ENCODE data around the gene ITGA4.

ITGA4 gene

GRCh38 chr2:181499231-181499630, 42.0 kb downstream of the ITGA4 start:
- DNase-seq (ENCODE audit: extremely low read depth in 1 of 2, low read depth in 1 of 2), result no peak

DNA sequence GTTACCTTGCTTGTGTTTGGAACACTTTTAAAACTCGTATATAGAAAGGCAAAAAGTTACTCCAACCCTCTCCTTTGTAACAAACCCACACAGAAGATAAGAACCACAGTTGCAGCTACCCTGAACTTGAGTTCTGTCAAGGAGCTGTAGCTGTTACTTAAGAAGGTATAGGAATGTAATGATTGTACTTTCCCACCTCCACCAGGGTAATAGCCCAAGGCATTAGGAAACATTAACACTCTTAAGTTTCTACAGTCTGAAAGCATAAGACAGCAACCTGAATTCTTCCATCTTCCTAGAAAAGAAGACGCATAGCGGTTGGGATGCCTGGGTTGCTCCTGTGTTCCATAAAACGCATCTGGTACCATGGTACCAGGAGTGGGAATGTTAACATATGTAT, 43.0 kb downstream of the ITGA4 start:
- DNase-seq (ENCODE audit: extremely low read depth in 1 of 2, low read depth in 1 of 2), result no peak

DNA sequence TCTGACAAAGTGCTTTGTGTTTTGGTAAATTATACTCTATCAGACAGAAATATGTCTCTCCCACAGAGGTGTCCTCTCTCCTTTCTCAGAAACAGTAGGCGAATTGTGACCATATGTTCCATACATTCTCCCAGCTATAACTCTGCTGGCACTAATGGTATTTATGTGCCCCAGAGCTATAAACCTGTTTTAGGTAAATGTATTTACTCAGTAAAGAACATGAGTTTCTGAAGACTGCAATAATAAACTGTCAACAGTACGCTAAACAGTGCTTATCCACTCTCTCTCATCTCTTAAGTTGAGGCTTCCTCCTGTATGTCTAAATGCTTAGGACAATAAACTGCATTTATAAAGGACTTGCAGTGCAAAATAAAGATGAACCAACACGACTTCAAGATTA, 58.5 kb downstream of the ITGA4 start:
- no peak for DNase-seq (ENCODE audit: extremely low read depth in 1 of 2, low read depth in 1 of 2)

DNA sequence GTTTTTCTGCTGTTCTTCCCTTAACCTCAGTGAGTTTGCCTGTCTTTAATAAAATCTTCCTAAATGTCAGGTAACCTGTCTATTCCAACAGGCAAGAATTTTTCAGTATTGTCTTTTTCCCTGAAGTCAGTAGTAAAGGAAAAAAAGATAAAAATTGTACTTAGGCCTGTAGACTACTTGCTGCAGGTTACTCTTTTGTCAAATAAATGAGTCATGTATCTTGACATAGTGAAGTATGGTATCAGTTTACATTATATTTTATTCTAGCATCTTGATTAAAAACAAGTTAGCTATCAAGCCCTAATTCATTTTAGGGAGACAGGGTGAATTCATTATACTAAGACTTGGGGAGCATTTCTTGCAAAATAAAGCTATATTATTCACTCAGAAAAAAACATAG, 59.8 kb downstream of the ITGA4 start:
- DNase-seq (ENCODE audit: extremely low read depth in 1 of 2, low read depth in 1 of 2), result no peak

GRCh38 chr2:181517685-181518301, 60.6 kb downstream of the ITGA4 start:
- no peak for DNase-seq (ENCODE audit: extremely low read depth in 1 of 2, low read depth in 1 of 2)

- DNase-seq (ENCODE audit: extremely low read depth in 1 of 2, low read depth in 1 of 2), result no peak
Observed at GRCh38 chr2:181520253-181520652, 63.1 kb downstream of the ITGA4 start.

GRCh38 chr2:181523756-181524155, 66.6 kb downstream of the ITGA4 start:
- no peak for DNase-seq (ENCODE audit: extremely low read depth in 1 of 2, low read depth in 1 of 2)

DNA sequence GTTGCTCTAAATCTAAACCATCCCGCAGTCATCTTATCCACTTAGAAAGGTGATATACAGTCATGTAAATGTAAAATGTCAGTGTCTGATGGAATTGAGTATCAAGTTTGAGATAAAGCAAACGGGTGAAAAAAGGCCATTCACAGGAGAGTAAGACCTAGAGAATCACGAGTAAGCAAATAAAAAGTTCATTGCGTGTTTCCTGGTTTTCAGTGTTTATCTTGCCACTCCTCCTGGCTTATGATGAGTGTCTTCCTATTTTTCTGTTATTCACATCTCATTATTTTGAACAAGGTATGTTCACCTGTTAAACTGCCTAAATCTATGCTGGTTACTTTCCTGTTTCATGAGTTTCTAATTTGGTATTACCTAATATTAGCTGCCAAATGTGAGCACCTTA, 68.8 kb downstream of the ITGA4 start:
- DNase-seq (ENCODE audit: extremely low read depth in 1 of 2, low read depth in 1 of 2), result no peak

DNA sequence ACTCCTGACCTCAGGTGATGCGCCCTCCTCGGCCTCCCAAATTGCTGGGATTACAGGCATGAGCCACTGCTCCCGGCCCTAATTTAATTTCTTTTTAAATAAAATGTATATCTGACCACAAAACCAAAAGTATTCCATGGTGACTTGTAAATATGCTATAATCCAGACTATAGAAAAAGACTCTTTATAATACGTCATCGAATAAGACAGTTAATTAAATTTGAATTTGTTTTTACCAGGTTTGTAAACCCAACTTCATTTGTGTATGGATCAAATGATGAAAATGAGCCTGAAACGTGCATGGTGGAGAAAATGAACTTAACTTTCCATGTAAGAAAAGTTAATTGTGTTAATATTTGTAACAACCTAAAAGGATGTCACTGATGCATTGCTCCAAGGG, 69.9 kb downstream of the ITGA4 start:
- DNase-seq (ENCODE audit: extremely low read depth in 1 of 2, low read depth in 1 of 2), result no peak

DNA sequence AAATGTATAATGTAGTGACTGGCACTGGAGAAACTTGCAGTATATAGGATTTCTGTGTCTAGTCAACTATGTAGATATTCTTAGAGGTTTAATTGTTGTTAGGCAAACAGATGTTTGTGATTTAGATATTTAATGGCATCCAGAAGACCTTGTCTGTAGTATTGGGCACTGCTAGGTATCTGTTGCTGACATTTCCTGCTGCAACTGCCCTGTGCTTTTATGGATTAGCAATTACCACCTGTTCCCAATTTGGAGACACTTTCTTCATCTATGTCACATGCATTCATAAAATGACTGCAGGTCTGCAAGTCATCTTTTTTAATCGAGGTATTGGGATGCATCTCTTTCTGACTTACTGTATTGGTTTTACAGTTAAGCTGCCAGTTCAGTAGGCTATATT, 71.3 kb downstream of the ITGA4 start:
- DNase-seq (ENCODE audit: extremely low read depth in 1 of 2, low read depth in 1 of 2), result no peak

DNA sequence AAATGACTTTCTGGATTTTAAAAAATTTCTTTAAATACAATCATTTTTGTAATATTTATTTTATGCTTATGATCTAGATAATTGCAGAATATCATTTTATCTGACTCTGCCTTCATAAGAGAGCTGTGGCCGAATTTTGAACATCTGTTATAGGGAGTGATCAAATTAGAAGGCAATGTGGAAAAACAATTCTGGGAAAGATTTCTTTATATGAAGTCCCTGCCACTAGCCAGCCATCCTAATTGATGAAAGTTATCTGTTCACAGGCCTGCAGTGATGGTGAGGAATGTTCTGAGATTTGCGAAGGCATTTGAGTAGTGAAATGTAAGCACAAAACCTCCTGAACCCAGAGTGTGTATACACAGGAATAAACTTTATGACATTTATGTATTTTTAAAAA, 79.5 kb downstream of the ITGA4 start:
- no peak for DNase-seq (ENCODE audit: extremely low read depth in 1 of 2, low read depth in 1 of 2)

DNA sequence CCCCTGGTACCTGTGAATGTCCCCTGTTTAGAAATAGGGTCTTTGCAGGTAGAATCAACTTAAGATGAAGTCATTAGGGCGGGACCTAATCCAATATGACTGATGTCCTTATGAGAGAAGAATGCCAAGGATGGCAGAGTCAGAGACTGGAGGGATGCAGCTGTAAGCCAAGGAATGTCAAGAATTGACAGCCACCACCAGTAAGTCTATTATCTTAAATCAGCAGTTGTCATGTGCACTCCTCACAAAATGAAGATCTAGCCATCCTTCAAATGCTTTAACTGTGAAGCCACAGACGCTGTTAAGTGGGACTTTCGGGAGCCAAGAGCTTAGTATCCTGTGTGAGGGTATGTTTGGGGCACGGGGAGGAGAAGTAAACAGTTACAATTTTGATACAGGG, 83.2 kb downstream of the ITGA4 start:
- DNase-seq (ENCODE audit: extremely low read depth in 1 of 2, low read depth in 1 of 2), result no peak

DNA sequence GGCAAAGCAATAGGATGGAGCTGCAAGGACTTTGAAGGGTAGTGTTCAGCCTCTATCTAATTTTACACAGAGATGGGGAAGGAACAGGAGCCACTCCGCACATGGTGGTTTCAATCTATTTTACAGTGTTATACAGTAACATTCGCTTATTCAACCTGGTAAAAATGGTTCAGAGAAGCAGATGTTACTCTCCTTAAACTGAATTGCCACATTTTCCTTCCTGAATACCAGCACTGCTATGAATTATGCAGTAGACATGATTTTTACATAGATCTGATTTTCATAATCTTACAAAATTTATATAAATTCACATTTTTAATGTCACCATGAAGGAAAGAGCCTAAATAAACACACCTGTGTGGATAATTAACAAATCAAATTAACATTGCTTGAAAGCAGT, 85.0 kb downstream of the ITGA4 start:
- DNase-seq (ENCODE audit: extremely low read depth in 1 of 2, low read depth in 1 of 2), result no peak

DNA sequence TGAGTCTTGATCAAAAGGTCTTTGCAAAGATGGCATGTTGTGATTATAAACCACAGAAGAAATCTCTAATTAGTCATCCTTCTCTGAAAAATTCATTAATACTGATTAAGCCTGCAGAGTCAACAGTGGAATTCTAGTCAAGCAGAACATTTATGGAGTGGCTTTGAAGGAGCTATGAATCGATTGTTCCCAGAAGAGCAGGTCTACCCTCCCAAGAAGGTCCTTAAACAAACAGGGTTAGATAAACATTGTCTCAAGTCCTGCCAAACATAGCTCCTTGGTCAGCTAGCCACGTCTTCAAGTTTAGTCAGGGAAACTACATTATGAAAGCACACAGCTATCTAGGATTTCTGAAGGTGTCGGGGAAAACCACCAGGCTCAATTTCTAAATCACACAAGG, 88.9 kb downstream of the ITGA4 start:
- DNase-seq (ENCODE audit: extremely low read depth in 1 of 2, low read depth in 1 of 2), result no peak

- no peak for DNase-seq (ENCODE audit: extremely low read depth in 1 of 2, low read depth in 1 of 2)
Observed at GRCh38 chr2:181552808-181553207, 95.6 kb downstream of the ITGA4 start.

DNA sequence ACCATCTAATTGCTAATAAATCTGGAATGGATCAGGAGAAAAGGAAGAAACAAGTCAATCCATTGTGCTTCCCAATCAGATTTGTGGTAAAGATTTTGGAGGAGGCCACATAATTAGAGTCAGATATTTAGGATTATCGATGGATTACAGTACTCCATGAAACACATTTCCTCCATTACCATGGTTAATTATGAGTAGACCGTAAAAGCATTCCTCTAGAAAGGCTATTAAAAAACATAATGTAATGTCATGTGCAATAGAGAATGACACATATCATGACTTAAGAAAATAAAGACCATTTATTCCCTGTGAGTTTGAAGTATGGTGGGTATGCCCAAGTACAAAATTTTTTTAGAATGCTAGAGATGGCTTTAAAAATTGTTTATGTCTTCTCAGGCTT, 96.1 kb downstream of the ITGA4 start:
- no peak for DNase-seq (ENCODE audit: extremely low read depth in 1 of 2, low read depth in 1 of 2)

DNA sequence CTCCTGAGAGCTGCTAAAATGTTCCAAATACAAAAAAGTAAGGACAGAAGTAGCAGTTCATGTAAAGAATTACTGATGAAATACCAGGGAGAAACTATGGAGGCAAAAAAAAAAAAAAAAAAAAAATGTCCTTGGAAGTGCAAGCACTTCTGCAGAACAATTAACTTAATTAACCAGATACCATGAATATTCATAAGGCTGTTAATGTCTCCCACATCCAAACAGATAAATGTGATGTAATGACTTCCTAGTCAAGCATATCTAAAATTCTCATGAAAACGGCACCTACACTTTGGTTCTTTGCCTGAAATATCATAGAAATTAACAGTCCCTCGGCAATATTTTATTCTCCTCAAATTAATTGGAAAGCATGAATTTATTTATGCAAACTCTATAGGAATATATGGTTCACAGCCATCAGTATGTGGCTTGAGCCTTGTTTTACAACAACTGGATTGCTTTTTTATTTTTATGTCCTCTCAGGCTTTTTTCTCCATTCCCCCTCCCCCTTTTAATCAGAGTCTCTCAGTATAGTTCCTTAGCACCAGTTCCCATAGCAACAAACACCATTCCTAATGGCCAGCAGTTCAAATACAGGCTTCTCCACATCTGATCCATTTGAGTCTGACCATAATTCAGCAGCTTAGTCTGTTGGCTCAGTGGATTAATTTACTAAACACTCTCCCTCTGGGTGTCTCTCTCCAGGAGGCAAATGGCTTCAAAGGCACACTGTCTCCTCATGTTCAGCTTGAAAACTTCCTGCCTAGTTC, 97.1 kb downstream of the ITGA4 start:
- no peak for DNase-seq (ENCODE audit: extremely low read depth in 1 of 2, low read depth in 1 of 2)

GRCh38 chr2:181558371-181558770, 101.2 kb downstream of the ITGA4 start:
- no peak for DNase-seq (ENCODE audit: extremely low read depth in 1 of 2, low read depth in 1 of 2)

GRCh38 chr2:181563101-181563692, 106.0 kb downstream of the ITGA4 start:
- DNase-seq (ENCODE audit: extremely low read depth in 1 of 2, low read depth in 1 of 2), result no peak

DNA sequence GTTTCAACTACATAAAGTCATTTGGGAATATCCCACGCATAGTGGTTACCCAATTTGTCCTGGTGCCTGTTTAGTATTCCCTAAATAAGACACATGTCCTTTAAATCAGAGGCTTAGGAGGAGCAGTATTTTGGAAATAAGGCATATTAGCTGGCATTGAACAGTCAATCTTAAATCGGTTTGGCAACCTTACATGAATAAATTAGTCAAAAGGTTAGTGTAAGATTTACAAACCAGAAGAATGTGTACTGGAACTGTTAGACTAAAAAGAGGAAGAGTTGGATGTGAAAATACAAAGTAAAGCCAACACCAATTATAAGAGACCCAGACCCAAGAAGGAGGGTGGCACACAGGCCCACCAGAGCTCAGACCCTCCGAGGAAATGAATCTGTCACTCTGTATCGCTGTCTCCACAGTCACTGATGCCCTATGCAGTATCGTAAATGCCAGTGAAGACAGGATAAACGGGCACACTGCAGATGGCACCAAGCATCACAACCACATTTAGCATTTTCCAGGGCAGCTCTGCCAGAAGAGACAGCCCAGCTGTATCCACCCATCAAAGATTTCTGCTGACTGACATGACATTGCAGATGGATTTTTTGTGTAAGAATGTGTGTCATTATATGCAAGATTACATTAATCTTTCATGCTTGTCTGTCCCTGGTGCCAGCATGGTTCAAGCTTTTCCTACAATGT, 109.3 kb downstream of the ITGA4 start:
- no peak for DNase-seq (ENCODE audit: extremely low read depth in 1 of 2, low read depth in 1 of 2)

DNA sequence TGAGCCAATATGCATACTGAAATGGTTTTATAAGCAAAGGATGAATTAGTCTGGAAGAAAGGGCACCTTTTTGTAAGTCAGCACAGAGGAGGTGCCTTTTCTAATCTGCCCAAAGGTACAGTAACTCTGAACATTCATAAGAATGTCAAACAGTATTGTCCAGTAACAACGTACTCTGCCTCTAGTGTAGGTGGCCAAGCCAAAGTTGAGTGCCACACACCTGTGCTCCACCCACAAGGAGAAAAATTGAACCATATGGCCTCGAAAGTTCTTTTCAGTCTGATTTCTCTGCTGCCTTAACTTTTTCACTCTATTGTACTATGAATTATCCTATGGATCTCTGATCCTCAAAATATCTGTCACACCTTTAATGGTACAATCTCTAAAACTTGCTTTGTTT, 112.9 kb downstream of the ITGA4 start:
- DNase-seq (ENCODE audit: extremely low read depth in 1 of 2, low read depth in 1 of 2), result no peak

Measured in activated CD8-positive, alpha-beta memory T cell treated with anti-CD3 and anti-CD28 coated beads for 1 hour (primary cell).